ENCODE data around the gene RBM27.

GRCh38 chr5:146232223-146232622, 28.8 kb downstream of the RBM27 start:
- TF ChIP-seq CTCF (IDR thresholded peaks at IDR 0.05; ENCODE audit: low read length) (no peak), EZH2 (IDR thresholded peaks at IDR 0.05; ENCODE audit: borderline replicate concordance, low read length) (no peak)

Measured in OCI-LY1 (cell line).